NCI-H2107 treated with DMSO at 0.1 percent for 48 hours (cell line): ENCODE data around the gene ZNF609.

Experiments
- DNase-seq: peaks from one replicate; lab custom pipeline; 2025; ENCODE audit not compliant: unreplicated experiment; lab: John Stamatoyannopoulos, UW

ZNF609 gene

DNA sequence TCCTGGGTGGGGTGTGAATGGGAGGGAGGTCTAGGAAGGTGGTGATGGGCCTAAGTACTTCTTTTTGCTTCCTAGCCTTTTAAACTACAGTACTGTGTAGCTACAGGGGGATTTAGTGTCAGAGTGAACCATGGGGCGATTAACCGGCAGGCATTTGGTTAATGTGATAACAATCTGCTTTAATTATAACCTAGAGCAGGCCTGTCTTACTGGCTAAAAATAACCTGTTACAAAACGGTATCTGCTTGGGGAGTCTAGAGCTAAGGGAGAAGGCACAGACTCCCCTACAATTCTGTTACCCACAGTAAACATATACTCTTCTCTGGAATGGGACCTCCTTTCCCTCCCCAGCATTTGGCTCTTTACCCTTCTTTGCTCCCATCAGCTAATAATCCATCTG lies 229.6 kb downstream of the ZNF609 start:
- no peak for DNase-seq

DNA sequence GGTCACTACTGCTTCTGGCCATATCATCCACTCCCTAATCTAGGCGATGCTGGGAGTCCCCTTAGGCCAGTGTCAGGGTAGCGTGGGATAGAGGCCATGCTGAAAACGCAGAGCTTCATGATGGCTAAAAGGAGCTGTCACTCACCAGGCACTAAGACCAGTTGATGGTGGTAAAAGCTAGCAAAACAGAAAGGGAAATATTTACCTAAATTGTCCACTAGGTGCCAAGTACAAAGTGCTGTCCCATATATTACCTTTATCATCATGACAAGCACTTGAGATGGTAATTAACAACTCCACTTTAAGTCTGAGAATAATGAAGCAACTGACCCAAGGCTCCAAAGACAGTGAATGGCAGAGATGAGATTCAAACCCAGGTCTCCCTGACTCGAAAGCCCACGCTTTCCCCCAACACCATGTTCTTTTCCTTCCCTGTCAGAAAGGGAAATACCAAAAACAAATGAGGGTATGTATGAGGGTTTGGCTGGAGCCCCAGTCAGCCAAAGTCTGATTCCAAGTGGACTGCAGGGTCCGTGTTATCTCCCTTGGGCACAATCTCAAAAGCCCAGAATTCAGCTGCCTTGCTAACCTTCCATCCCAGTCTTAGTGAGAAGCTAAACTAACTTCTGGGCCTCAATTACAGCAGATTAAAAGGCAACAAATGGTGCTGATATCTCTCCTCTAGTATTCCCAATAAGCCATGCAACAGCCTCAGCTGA lies 230.4 kb downstream of the ZNF609 start:
- no peak for DNase-seq

DNA sequence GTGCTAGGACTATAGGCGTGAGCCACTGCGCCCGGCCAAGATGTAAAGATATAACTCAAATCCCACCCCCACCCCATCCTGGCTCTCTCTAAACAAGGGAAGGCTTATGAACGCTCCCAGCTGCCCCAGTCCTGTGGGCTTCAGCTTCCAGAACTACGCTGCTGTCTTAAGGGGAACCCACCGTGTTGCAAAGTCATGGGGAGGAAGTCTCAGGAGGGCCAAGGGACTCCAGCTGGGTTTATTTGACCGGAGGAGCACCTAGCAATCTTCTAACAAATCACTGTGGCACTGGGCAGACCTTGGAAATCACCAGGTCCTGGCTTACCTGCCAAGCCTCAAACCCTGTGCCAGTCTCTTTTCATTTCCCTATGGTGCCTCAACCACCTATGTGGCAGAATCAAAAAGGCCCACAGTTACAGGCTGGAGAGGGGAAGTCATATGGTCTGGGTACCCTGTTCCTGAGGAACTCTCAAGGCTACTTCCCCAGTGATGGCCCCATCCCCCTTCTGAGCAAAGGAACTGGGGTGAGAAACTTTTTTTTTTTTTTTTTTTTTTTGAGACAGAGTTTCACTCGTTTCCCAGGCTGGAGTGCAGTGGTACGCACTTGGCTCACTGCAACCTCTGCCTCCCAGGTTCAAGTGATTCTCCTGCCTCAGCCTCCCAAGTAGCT lies 231.7 kb downstream of the ZNF609 start:
- no peak for DNase-seq

DNA sequence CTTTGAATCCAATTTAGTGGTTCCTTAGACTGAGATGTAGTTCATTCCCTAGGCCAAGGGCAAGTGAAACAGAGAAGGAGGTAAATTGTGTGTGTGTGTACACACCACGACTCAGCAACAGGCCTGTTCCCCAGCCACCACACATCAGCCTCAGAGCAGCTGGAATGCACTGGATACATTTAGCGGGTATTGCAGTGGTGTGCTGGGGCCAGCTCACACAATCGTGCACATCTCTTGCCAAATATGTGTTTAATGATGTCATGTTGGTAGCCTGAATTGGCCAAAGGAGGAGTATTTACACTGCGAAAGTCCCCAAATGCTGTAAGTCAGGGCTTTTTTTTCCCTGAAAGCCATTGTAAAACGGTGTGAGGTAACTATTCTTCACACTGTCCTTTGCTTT lies 232.8 kb downstream of the ZNF609 start:
- no peak for DNase-seq

DNA sequence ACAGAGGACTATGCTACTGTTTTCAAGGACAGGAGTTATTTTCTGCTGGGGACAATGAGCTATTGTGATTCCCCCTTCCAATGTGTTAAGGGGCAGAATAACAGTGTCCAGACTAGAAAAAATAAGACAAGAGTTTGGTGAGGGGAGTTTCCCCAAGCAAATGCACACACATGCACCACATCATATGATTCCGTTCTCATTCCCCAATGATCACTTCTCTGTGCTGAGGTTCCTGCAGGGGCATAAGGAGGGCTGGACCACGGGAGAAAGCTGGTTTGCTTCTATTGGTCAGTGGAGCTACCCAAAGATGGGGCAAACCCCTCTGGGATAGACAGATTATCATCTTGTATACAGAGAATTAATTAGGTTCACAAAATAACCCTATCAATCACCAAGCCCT lies 234.4 kb downstream of the ZNF609 start:
- DNase-seq: no peak

DNA sequence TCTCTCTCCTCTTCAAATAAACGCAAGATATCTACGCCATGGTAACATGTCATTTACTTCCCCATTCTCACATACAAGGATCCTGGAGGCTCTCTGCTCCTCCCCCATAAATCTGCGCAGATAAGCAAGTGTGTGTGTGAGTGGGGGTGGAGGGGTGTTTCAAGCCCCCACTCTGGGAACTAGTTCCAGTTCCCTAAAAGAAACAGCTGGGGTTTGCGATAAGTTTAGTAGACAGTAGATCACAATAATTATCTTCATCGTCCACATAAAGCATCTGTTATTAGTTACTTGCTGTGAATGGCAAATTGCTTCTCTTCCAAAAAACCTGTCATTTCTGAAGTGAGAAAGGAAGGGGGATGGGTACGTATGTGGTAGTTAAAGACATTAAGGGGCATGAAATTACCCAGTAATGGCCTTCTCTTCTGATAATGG lies 235.2 kb downstream of the ZNF609 start:
- DNase-seq: no peak

DNA sequence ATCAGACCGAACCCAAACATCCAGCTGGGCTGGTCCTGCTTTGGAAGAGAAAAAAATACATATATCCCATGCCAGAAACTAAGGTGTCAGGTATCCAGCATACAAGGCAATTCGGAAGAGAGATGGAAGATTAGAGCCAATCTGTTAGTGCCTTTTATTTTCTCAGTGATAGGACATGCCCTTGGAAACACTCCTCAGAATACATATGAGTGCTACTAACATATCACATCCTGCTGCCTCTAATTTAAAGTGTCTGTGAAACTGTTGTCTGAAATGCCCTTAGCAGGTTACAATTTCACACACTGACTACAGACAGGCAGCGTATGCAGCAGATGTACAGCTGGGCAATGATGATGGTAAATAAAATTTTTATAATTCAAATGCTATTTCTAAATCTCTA lies 236.1 kb downstream of the ZNF609 start:
- no peak for DNase-seq

DNA sequence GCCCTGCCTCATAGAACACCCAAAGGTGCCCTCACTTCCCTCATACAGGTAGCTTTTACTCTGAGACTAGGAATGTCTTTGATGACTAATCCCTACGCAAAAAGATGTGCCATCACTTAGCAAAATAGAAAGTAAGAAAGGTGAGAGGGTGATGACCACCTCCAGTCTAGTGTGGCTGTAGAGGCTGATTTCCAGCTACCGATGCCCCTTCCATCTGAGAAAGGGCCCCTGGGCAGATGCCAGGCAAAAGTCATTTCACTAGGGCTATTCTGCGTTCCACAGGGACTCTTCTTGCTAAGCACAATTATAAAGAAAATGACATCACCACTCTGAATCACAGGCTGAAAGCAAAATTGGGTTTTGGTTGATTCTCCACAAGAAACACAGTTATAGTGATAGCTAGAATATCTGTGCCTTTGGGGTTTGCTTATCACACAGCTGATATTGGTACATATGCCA lies 237.6 kb downstream of the ZNF609 start:
- no peak for DNase-seq

DNA sequence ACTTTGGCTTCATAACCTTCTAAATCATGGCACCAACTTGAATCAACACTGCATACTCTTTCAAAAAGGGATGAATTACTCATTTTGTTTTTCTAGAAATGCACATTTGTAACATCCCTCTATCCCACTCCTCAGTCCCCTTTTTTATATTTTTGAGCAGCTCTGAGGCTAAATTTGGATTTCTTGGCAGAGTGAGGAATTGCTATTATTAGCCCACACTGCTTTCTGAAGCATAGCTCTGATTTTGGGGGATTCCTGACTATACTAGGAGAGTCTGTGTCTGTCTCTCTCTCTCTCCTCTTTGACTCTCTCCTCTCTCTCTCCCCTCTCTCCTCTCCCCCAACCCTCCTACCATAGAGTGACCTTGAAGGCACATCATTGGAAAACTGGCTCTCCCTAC lies 238.4 kb downstream of the ZNF609 start:
- DNase-seq: no peak

DNA sequence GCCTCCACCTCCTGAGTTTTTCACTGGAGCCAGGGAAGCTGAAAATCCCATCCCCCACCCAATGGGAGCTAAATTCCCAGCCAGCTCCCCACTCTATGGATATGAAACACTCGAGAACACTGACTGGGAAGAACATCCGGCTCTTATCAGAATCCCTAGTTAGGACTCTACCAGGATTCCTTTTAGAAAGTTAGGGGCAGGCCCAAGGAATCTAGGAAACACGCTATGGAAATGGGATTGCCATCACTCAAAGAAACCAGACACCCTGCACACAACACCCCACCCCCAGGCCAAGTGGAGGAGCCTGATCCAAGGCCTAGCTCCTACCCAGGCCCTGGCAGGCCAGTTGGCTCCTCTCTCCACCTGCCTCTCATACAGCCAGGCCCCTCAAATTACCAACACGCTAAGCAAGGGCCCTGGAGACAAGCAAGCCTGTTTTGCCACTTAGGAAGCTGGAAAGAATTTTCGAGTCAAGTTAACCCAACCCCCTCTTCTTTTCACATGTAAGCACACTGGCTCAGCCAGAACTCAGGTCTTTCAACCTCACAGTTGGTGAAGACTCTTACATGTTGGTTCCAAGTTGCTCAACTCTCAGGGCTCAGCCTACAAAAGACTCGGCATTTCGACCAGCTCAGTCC lies 239.5 kb downstream of the ZNF609 start:
- DNase-seq: peak; percentile 51

DNA sequence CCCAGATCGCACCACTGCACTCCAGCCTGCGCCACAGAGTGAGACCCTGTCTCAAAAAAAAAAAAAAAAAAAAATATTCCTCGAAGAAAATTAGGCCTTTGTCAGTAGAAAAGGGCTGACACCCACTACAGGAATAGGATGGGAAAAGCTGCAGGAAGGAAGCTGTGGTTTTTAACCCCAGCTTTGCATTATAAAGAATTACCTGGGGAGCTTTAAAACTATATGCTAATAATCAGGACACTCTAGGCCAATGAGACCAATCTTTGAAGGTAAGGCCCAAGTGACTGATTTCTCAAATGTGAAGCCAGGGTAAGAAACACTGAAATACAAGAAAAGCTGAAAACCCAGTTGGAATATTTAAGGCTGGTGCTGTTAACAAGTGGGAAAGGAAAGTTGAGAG lies 240.7 kb downstream of the ZNF609 start:
- no peak for DNase-seq

DNA sequence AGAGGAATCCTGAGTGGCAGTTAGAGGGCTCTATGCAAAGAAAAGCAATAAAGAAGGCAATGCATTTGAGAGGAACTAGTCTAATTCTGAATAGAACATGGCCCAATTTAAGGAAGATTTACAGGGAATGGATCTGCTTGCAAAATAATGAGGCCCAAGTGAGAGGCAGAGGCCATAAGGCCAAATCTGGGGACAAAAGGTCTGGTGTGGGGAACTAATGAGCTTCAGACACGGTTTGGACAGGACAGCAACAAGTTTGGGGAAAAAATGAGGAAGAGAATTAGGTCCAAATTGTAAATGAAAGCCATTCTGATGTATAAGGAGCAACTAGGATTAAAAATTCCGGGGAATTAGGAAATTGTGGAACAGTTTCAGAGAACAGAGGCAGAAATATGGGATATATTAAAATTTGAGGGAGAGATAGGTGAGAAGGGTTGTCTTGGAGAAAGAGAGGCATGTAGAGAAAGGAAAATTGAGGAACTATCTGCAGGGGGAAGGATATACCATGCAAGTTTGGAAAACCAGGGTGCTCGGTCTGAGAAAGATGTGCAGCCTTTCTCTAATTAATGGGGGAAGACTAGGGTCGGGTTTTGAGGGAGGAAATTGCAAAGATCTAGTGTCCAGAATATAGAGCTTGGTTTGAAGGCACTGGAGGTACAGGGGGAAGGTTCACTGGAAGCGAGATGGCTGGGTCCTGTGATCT lies 241.3 kb downstream of the ZNF609 start:
- no peak for DNase-seq

DNA sequence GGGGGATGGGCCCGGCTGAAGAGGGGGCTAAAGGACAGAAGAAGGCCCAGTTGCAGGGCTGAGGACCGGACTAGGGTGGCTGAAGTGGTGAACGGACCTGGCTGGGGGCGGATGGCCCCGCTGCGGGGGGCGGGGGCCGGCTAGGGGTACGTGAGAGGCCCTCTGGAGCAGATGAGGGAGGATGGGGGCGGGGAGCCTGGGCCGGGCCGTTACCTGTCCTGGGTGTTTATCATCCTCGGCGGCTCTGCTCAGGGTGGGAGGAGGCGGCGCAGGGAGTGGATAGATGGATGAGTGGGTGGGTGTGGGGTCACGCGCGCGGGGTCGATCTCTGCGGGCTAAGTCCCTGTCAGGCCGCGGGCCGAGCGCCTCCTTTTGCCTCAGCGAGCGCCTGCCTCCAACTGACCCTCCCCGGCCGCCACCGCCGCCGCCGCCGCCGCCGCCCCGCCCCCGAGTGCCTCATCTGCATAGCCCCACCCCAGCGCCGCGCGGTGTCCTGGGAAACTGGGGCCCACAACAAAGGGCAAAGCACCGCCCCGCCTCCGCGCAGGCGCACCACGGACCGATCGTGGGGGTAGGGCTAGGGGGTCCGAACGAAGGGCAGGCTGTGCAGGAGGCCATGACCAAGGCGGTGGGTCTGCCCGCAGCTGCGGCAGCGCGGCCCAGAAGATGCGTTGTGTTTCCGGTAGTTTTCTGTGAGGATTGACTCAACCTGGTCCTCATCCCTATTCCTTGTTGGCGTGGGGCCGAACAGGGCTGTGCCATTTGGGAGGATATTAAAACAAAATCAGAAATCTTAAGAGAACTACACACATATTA lies 242.6 kb downstream of the ZNF609 start:
- DNase-seq: peak; percentile 62

DNA sequence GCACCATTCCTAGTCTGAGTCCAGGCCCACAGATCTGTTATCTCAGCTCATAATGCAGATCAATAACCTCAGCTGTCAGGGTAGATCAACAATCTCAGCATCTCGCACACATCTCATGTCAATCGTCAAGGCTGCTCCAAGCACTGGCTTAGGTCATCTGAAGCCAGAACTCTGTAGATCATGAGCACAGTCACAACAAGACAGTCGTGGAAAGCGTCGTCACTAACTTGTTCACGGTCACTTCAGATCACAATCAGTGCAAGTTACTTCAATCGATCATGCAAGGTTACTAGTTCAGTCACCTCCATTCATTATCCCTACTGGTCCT lies 243.2 kb downstream of the ZNF609 start:
- DNase-seq: no peak

DNA sequence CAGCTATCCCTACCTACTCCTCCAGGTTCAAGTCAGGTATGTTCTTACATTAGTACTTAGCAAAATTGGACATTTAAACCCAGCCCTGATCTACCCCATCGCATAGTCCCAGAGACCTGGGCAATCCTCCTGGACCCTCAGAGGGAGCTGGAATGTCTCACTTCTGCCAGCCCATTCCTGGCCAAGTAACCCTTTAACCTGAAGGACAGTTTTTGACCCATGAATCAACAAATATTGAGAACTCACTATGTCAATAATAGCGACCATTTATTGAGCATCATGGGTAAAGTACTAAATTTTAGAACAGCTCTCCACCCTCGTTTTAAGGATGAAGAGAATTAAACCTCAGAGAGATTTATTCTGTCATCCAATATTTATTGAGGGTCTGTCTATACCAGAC lies 244.6 kb downstream of the ZNF609 start:
- DNase-seq: no peak

DNA sequence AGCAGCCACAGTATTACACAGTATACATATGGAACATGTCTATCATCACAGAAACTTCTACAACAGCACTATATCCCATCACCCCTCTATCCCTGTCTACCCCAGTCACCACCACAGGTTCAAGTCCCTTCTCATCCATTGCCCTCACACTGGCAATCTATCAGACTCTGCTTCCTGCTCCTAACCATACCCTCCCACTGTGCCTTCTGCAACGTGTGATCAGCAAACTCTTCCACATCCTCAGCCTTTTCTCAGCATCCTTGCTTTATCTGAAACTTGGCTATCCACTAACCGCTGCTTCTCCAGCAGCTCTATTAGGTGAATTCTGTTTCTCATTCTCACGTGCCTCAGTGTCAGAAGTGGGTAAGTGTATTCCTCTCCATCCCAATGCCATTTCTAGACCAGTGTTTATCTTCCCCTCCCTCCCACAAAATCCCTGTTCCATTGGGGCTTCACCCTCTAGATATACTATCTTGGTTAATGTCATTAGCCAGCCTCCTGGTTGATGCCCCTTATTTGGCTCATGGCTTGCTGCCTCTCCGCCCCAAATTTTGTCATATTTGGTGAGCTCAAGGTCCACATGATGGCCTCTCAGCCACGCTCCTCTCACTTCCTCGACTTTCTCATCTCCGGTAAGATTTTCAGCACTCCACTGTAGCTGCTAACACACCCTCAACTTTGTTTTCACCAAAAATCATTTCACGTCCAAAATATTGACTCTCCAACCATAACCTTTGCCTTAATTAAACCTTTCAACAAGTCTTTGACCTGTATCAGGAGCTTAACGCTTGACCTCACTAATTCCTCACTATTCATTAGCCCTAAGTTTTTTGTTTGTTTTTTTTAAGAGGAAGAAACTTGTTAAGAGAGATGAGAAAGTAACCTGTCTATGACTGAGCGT lies 245.9 kb downstream of the ZNF609 start:
- DNase-seq: no peak

DNA sequence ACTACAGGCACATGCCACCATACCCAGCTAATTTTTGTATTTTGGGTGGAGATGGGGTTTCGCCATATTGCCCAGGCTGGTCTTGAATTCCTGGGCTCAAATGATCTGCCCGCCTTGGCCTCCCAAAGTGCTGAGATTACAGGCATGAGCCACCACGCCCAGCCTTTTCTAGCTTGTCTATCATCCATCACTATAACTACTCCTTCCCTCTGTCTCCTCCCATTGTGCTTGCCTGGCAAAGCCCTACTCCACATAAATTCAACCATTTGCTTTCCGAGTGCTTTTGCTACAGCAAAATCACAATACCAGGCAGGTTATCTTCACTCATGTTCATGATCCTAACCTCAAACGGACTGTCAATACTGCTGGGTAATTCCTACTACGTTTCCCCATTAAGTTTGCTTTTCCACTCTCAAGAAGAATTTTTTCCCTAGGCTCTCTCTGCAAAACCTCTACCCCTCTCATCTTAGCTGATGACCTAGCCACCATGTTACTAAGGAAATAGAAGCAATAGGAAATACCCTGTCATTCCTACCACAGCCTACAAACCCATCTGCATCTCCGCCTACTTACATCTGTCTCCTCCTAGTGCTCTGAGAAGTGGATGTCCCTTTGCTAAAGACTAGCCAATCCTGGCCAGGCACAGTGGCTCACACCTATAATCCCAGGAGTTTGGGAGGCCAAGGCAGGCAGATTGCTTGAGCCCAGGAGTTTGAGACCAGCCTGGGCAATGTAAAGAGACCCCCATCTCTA lies 250.5 kb downstream of the ZNF609 start:
- DNase-seq: no peak

DNA sequence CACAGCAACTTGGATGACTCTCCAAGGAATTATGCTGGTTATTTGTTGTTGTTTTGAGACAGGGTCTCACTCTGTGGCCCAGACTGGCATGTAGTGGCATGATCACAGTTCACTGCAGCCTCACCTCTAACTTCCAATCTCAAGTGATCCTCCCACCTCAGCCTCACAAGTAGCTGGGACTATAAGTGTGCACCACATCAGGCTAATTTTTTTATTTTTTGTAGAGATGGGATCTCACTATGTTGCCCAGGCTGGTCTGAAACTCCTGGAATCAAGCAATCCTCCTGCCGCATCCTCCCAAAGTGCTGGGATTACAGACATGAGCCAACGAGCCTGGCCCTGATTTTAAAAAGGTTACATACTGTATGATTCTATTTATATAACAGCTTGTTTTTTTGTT lies 252.0 kb downstream of the ZNF609 start:
- DNase-seq: no peak

DNA sequence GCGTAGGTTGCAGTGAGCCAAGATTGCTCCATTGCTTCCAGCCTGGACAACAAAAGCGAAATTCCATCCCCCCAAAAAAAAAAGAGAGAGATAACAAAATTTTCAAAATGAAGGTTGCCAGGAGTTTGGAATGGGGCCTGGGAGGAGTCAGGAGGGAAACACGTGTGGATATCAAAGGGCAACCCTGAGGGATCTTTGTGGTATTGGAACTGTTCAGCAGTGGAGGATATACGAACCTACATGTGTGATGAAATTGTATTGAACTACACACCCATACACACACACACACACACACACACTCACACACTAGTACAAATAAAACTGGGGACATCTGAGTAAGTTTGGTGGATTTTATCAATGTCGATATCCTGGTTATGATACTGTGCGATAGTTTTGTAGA lies 253.2 kb downstream of the ZNF609 start:
- DNase-seq: no peak
